ENCODE results near the gene PAPSS2.

DNA sequence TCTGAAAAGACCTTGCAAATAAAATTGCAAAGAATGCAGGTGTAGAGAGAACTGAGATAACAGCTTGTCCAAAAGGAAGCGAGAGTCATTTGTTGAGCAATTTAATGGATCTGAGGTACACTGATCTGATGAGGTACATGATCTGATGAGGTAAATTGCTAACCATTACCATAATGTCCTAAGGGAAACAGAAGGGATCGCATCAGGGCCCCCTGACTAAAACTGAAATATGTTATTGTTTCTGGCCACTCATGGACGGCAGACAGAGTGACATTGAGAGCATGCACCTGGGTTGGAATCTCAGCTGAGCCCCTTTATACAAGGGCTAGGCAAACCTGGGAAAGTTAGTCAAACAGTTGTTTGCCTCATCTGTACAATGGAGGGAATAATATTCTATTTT lies 15.8 kb upstream of the PAPSS2 start:
- TF ChIP-seq EZH2phosphoT487 (conservative IDR thresholded peaks at IDR 0.05; ENCODE audit: low read length) = no peak
- TF ChIP-seq, protein P1, sequence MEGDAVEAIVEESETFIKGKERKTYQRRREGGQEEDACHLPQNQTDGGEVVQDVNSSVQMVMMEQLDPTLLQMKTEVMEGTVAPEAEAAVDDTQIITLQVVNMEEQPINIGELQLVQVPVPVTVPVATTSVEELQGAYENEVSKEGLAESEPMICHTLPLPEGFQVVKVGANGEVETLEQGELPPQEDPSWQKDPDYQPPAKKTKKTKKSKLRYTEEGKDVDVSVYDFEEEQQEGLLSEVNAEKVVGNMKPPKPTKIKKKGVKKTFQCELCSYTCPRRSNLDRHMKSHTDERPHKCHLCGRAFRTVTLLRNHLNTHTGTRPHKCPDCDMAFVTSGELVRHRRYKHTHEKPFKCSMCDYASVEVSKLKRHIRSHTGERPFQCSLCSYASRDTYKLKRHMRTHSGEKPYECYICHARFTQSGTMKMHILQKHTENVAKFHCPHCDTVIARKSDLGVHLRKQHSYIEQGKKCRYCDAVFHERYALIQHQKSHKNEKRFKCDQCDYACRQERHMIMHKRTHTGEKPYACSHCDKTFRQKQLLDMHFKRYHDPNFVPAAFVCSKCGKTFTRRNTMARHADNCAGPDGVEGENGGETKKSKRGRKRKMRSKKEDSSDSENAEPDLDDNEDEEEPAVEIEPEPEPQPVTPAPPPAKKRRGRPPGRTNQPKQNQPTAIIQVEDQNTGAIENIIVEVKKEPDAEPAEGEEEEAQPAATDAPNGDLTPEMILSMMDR (IDR thresholded peaks at IDR 0.05; ENCODE audit: insufficient read depth, low read length, poor library complexity, severe bottlenecking) = no peak

Data from SU-DHL-6 (cell line).